Measurements from ENCODE around the gene ADGRL1. TPM values are rescaled to one million over a fixed set of nuclear protein-coding genes. Genes with fewer than 3 reads are reported as not detected.

ADGRL1 gene
- polyA plus RNA-seq, 1 of the 3 experiments (the other 2 are of a cell fraction): 13.4 TPM

- no peak overlapping the region for H3K4me2 ChIP-seq
- H4K20me1 ChIP-seq (ENCODE audit: insufficient read depth): no peaks in the 10 kb centered on the region
- no peaks in the 10 kb centered on the region for H3K9me2 ChIP-seq
- no peak for DNase-seq
- TF ChIP-seq TCF12 (IDR thresholded peaks at IDR 0.05) (no peak), ELF1 (IDR thresholded peaks at IDR 0.05) (no peak), MAX (IDR thresholded peaks at IDR 0.05; ENCODE audit: low read depth) (no peak)
- H3K27me3 ChIP-seq (ENCODE audit: insufficient read depth): no peaks in the 10 kb centered on the region
- POLR2A ChIA-PET: no interaction called here
- CTCF ChIA-PET: interaction anchor here (1.3 to 4.0 kb wide), 3 partner anchors 12 to 188 kb away, joined by 4 to 17 read pairs (median 12); partner anchors contain the start of gene ASF1B
- no peak overlapping the region for H3K4me3 ChIP-seq (ENCODE audit: low read depth in 2 of 2, low read length in 1 of 2)
- H3K36me3 ChIP-seq (replicated peaks in 1 of 2; ENCODE audit: control insufficient read depth in 1 of 2, insufficient read depth in 2 of 2, low read length in 1 of 2): peaks cover 5 to 42% of the 10 kb centered on the region in 2 experiments
- no peak overlapping the region for H3K27ac ChIP-seq (ENCODE audit: low read depth in 2 of 2, low read length in 1 of 2)
- H3K9ac ChIP-seq: no peak overlapping the region
- 91% methylated on average over 23 of the region's 25 CpGs for WGBS (ENCODE audit: low lambda C conversion rate)
- H3K79me2 ChIP-seq (ENCODE audit: insufficient read depth): no peaks in the 10 kb centered on the region
- H2AFZ ChIP-seq (ENCODE audit: low read depth): no peak overlapping the region
- H3K4me1 ChIP-seq (ENCODE audit: control insufficient read depth in 1 of 2, insufficient read depth in 2 of 2, low read depth in 1 of 2, low read length in 1 of 2): peaks cover 0 to 6% of the 10 kb centered on the region in 2 experiments; a peak in 1 of 4 replicates
- no peaks in the 10 kb centered on the region for H3F3A ChIP-seq (replicated peaks; ENCODE audit: insufficient read depth)
- no peaks in the 10 kb centered on the region for H3K9me3 ChIP-seq
Observed at GRCh38 chr19:14160017-14160703, 45.8 kb downstream of the ADGRL1 start.

GRCh38 chr19:14159059-14159458, 46.9 kb downstream of the ADGRL1 start:
- ChIA-PET POLR2A (interaction anchor here (0.5 kb wide), 1 partner anchor 11 kb away, joined by 3 read pairs; no protein-coding TSS in a partner anchor), CTCF (interaction anchor here (1.3 to 4.0 kb wide), 4 partner anchors 11 to 189 kb away, joined by 4 to 17 read pairs (median 10); partner anchors contain the start of gene ASF1B)
- H3K4me1 ChIP-seq (ENCODE audit: control insufficient read depth in 1 of 2, insufficient read depth in 2 of 2, low read depth in 1 of 2, low read length in 1 of 2): no peaks in the 10 kb centered on the region
- WGBS (ENCODE audit: low lambda C conversion rate): no CpG with 5 or more reads among the region's 12 CpGs
- no peaks in the 10 kb centered on the region for H3K79me2 ChIP-seq (ENCODE audit: insufficient read depth)
- no peaks in the 10 kb centered on the region for H3F3A ChIP-seq (replicated peaks; ENCODE audit: insufficient read depth)
- H3K9me2 ChIP-seq: no peaks in the 10 kb centered on the region
- H3K9ac ChIP-seq: no peak overlapping the region
- no peak overlapping the region for H3K4me3 ChIP-seq (ENCODE audit: low read depth in 2 of 2, low read length in 1 of 2)
- DNase-seq: no peak
- H3K4me2 ChIP-seq: no peak overlapping the region
- H3K9me3 ChIP-seq: no peaks in the 10 kb centered on the region
- TF ChIP-seq ELF1 (IDR thresholded peaks at IDR 0.05): no peak
- TF ChIP-seq EZH2phosphoT487 (IDR thresholded peaks at IDR 0.05; ENCODE audit: borderline replicate concordance, low read depth): no peak
- TF ChIP-seq FOXJ3 (CRISPR knock-in tag; IDR thresholded peaks at IDR 0.05): no peak
- no peak for TF ChIP-seq PBX3 (IDR thresholded peaks at IDR 0.05)
- no peak for TF ChIP-seq ZBTB33 (IDR thresholded peaks at IDR 0.05; ENCODE audit: borderline replicate concordance, low read depth)
- TF ChIP-seq USF2 (IDR thresholded peaks at IDR 0.05; ENCODE audit: borderline replicate concordance, low read depth, low read length): no peak
- no peak for TF ChIP-seq NRF1 (IDR thresholded peaks at IDR 0.05; ENCODE audit: low read depth, low read length)
- no peak for TF ChIP-seq JUND (IDR thresholded peaks at IDR 0.05)
- no peak for TF ChIP-seq SIN3A (IDR thresholded peaks at IDR 0.05; ENCODE audit: borderline replicate concordance, low read depth, low read length)
- peaks cover 5 to 43% of the 10 kb centered on the region in 2 experiments for H3K36me3 ChIP-seq (replicated peaks in 1 of 2; ENCODE audit: control insufficient read depth in 1 of 2, insufficient read depth in 2 of 2, low read length in 1 of 2)
- no peak overlapping the region for H2AFZ ChIP-seq (ENCODE audit: low read depth)
- no peaks in the 10 kb centered on the region for H3K27me3 ChIP-seq (ENCODE audit: insufficient read depth)
- no peak overlapping the region; a peak in 1 of 4 replicates for H3K27ac ChIP-seq (ENCODE audit: low read depth in 2 of 2, low read length in 1 of 2)
- no peaks in the 10 kb centered on the region for H4K20me1 ChIP-seq (ENCODE audit: insufficient read depth)
